Breast epithelium (tissue), 4 donors: ENCODE data around the gene CALCOCO2. TPM values are rescaled to one million over a fixed set of nuclear protein-coding genes. Genes with fewer than 3 reads are reported as not detected.

Experiments
- DNase-seq, 2 donors: peaks; one replicate each; pipeline ENCODE4 v3.0.0-alpha.2; 2019; ENCODE audit warnings: low spot score in 2 of 2
- H3K27ac ChIP-seq, 2 donors: fragments of 200-600 bp; sonication (generic) in 1 of 2; one replicate each; pipeline ENCODE4 v1.5.1; 2016 to 2019; ENCODE audit warnings: mild to moderate bottlenecking in 1 of 2
- H3K27me3 ChIP-seq, 2 donors: fragments of 200-600 bp; sonication (generic) in 1 of 2; one replicate each; pipeline versions ENCODE4 v1.5.1 to v1.6.0; 2017 to 2019; ENCODE audit warnings: control low read depth in 1 of 2, mild to moderate bottlenecking in 1 of 2
- H3K36me3 ChIP-seq: fragments of 200-600 bp; one replicate; pipeline ENCODE4 v1.5.1; 2019
- H3K4me1 ChIP-seq, 2 donors: fragments of 200-600 bp; sonication (generic); one replicate each; pipeline ENCODE4 v1.5.1; 2016 to 2019; ENCODE audit warnings: control low read depth in 1 of 2
- H3K4me3 ChIP-seq, 3 donors: fragments of 200-600 bp; sonication (generic); 1 replicate in 2 of 3; 2 replicates in 1 of 3; pipeline ENCODE4 v1.5.1; 2016 to 2019; ENCODE audit warnings: mild to moderate bottlenecking in 3 of 3, moderate library complexity in 2 of 3
- H3K9me3 ChIP-seq, 2 donors: fragments of 200-600 bp; sonication (generic) in 1 of 2; one replicate each; pipeline ENCODE4 v1.5.1; 2016 to 2019; ENCODE audit warnings: control low read depth in 1 of 2
- POLR2A ChIP-seq: fragments of 450-650 bp; IDR thresholded peaks from one replicate; pipeline ENCODE4 v1.6.1; 2016; ENCODE audit warnings: antibody characterized with exemption, mild to moderate bottlenecking, moderate library complexity
- POLR2AphosphoS5 ChIP-seq, 3 donors: sonication (generic); formaldehyde crosslinking; IDR thresholded peaks; one replicate each; pipeline ENCODE4 v1.6.1; 2017; ENCODE audit warnings: antibody characterized with exemption in 3 of 3
- intact Hi-C: fragments of 100-400 bp; cut with DNase I; formaldehyde crosslinking; loops from one replicate; pipeline ENCODE4 v1.15.1; 2023; ENCODE audit warnings: low total_unique reads
- total RNA-seq, 3 donors: library from RNA; depleted of rRNA; stranded (reverse); fragments of >200 nt; gene quantifications; one replicate each; pipeline ENCODE4 v1.1.0, GENCODE V29; 2016
- TF ChIP-seq, protein P1 (sequence below), 3 donors: fragments of 450-650 bp; IDR thresholded peaks; one replicate each; pipeline ENCODE4 v1.5.1; 2016 to 2017; ENCODE audit warnings: antibody characterized with exemption in 3 of 3, mild to moderate bottlenecking in 3 of 3, moderate library complexity in 3 of 3

Gene CALCOCO2
- total RNA-seq, 3 donors from 2014 or later, result 134 to 262 (median 146) TPM

GRCh38 chr17:48907713-48908046 is 76.8 kb downstream of the CALCOCO2 start:
- Histone ChIP-seq H3K4me1 (peaks cover 0 to 11% of the 10 kb centered on the region in 2 donors), H3K27ac (peak overlapping the region; percentile 88 to 91), H3K36me3 (no peaks in the 10 kb centered on the region), H3K9me3 (no peaks in the 10 kb centered on the region), H3K4me3 (peak overlapping the region; percentile 91 to 96 (median 93)), H3K27me3 (no peaks in the 10 kb centered on the region)
- intact Hi-C loops, result no loop called here
- DNase-seq, result no peak
- TF ChIP-seq, protein P1, sequence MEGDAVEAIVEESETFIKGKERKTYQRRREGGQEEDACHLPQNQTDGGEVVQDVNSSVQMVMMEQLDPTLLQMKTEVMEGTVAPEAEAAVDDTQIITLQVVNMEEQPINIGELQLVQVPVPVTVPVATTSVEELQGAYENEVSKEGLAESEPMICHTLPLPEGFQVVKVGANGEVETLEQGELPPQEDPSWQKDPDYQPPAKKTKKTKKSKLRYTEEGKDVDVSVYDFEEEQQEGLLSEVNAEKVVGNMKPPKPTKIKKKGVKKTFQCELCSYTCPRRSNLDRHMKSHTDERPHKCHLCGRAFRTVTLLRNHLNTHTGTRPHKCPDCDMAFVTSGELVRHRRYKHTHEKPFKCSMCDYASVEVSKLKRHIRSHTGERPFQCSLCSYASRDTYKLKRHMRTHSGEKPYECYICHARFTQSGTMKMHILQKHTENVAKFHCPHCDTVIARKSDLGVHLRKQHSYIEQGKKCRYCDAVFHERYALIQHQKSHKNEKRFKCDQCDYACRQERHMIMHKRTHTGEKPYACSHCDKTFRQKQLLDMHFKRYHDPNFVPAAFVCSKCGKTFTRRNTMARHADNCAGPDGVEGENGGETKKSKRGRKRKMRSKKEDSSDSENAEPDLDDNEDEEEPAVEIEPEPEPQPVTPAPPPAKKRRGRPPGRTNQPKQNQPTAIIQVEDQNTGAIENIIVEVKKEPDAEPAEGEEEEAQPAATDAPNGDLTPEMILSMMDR (IDR thresholded peaks at IDR 0.05), result no peak
- TF ChIP-seq POLR2AphosphoS5 (IDR thresholded peaks at IDR 0.05) (no peak), POLR2A (no peak)

GRCh38 chr17:48908047-48908843 is 77.4 kb downstream of the CALCOCO2 start, which contains the start of gene UBE2Z:
UBE2Z (plus strand) TSS chr17:48908407; CDS start chr17:48908504, 97 bp downstream.
- peak; percentile 92 to 93 for DNase-seq
- H3K27ac ChIP-seq, result peak within 1 kb of the TSS; percentile 88 to 91
- peak within 1 kb of the TSS; percentile 91 to 96 (median 93) for H3K4me3 ChIP-seq
- H3K9me3 ChIP-seq, result no peaks in the 10 kb centered on the region
- H3K4me1 ChIP-seq, result peaks cover 0 to 11% of the 10 kb centered on the region in 2 donors
- TF ChIP-seq POLR2A (peak; percentile 83), POLR2AphosphoS5 (IDR thresholded peaks at IDR 0.05) (peak; percentile 92 to 95 (median 92))
- TF ChIP-seq, protein P1 (IDR thresholded peaks at IDR 0.05), result no peak
- no peaks in the 10 kb centered on the region for H3K27me3 ChIP-seq
- intact Hi-C loops, result no loop called here
- no peaks in the 10 kb centered on the region for H3K36me3 ChIP-seq

- H3K9me3 ChIP-seq, result no peaks in the 10 kb centered on the region
- H3K27ac ChIP-seq, result peak overlapping the region; percentile 88 to 91
- peak overlapping the region; percentile 91 to 96 (median 93) for H3K4me3 ChIP-seq
- intact Hi-C loops, result no loop called here
- no peaks in the 10 kb centered on the region for H3K27me3 ChIP-seq
- H3K4me1 ChIP-seq, result peaks cover 0 to 11% of the 10 kb centered on the region in 2 donors
- H3K36me3 ChIP-seq, result no peaks in the 10 kb centered on the region
- TF ChIP-seq, protein P1 (IDR thresholded peaks at IDR 0.05), result no peak
- TF ChIP-seq POLR2A, result no peak
- no peak for TF ChIP-seq POLR2AphosphoS5 (IDR thresholded peaks at IDR 0.05)
- peak; percentile 41 to 65 for DNase-seq
These were observed 78.1 kb downstream of the CALCOCO2 start for GRCh38 chr17:48908853-48909394.

DNA sequence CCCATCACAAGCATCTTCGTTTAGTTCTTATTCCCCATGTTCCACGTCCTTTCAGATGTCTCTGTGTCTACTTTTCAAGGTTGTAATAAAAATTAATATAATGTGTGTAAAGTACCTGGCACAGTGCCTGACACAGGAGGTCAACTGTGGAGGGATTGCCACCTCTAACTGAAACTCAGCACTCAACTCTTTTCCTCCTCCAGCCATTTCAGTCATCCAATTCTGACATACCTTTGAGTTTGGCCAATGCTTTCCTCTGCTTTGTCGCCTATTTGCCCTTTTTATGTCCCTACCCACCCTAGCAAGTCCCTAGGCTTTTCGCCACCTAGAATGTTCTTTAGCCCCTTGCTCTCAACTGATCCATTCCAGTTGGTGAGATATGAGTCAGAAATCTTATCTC is 78.9 kb downstream of the CALCOCO2 start:
- H3K27me3 ChIP-seq, result no peaks in the 10 kb centered on the region
- no peak for DNase-seq
- peak overlapping the region; percentile 91 to 96 (median 93) for H3K4me3 ChIP-seq
- H3K9me3 ChIP-seq, result no peaks in the 10 kb centered on the region
- H3K36me3 ChIP-seq, result no peaks in the 10 kb centered on the region
- TF ChIP-seq, protein P1 (IDR thresholded peaks at IDR 0.05), result no peak
- TF ChIP-seq POLR2AphosphoS5 (IDR thresholded peaks at IDR 0.05), result no peak
- TF ChIP-seq POLR2A, result no peak
- peaks cover 0 to 11% of the 10 kb centered on the region in 2 donors for H3K4me1 ChIP-seq
- intact Hi-C loops, result no loop called here
- peak overlapping the region in 1 of 2 donors; percentile 88 for H3K27ac ChIP-seq

DNA sequence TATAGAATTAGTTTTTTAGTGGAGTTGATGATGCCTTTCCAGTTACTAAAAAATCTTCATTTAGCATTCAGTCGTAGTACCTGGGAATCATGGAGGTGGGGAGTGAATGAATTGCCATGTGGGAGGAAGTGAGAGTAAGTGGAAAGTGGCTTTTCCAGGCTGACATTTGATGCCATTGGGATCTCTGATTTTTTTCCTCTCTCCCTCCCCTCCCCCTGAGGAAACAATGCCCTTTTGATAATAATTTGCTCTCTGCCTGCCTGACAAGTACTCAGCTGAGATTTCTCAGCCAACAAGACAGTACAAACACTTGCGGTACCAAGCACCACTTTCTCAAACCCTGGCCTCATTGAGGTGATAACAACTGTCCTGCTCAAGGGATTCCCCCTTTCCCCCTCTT is 79.5 kb downstream of the CALCOCO2 start:
- peak overlapping the region in 2 of 3 donors; percentile 93 to 96 for H3K4me3 ChIP-seq

More for the DNA sequence above, 79.5 kb downstream of the CALCOCO2 start:
- Histone ChIP-seq H3K9me3 (no peaks in the 10 kb centered on the region), H3K36me3 (no peaks in the 10 kb centered on the region), H3K27ac (peak overlapping the region in 1 of 2 donors; percentile 33), H3K4me1 (peaks cover 0 to 11% of the 10 kb centered on the region in 2 donors), H3K27me3 (no peaks in the 10 kb centered on the region)
- intact Hi-C loops, result no loop called here
- TF ChIP-seq POLR2AphosphoS5 (IDR thresholded peaks at IDR 0.05) (no peak), POLR2A (no peak)
- TF ChIP-seq, protein P1 (IDR thresholded peaks at IDR 0.05), result no peak
- no peak for DNase-seq
